NCI-H524 (cell line): ENCODE results near the gene RETREG2.

ENCODE experiments used
- DNase-seq, 2 experiments: peaks; one replicate each; lab custom pipeline; 2025; lab: John Stamatoyannopoulos, UW

RETREG2 gene, protein sequence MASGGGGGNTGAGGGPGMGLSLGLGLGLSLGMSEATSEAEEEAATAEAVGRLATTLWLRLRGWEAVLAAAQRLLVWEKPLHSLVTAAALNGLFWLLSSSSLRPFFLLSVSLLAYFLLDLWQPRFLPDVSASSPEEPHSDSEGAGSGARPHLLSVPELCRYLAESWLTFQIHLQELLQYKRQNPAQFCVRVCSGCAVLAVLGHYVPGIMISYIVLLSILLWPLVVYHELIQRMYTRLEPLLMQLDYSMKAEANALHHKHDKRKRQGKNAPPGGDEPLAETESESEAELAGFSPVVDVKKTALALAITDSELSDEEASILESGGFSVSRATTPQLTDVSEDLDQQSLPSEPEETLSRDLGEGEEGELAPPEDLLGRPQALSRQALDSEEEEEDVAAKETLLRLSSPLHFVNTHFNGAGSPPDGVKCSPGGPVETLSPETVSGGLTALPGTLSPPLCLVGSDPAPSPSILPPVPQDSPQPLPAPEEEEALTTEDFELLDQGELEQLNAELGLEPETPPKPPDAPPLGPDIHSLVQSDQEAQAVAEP

DNA sequence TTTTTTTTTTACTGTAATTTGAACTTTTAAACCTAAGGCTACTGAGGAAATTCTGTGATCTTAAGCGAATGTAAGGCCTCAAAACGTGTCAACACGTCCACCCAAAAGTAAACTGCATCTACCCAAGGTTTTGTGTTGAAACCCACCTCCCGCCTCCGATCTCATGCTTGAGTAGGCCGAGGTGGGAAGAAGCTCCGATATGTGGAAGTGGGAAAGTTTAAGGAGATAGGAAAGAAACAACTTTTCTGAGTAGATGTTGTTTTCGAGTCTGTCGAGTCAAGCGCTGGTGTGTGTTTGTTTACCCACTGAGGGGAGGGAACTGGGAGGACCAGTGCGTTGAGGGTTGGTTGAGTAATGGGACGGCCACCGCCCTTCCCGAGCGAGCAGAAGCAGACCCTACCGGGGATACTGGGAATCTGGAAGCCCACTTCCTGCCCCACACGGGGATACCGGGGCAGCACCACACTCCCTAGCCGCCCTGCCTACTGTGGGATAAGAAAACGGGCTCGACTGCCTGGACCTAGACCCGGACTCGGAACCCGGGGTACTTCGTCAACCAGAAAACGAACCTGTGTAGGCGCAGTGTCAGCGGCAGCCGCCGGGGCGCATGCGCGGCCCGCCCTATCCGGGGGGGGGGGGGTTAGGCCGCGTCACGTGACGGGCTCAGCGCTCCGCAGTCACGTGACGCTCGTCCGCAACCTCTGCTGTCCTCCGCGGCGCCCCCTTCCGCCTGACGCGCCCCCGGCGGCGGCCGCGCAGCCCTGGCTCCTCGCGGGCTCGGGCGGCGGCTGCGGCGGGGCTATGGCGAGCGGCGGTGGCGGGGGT is at the start of gene RETREG2:
Gene RETREG2, plus strand, starts transcription at position 724 of the 825 bp plus-strand sequence. Its CDS starts 78 bp downstream, at position 802.
- DNase-seq, result peak; percentile 58 to 85

DNA sequence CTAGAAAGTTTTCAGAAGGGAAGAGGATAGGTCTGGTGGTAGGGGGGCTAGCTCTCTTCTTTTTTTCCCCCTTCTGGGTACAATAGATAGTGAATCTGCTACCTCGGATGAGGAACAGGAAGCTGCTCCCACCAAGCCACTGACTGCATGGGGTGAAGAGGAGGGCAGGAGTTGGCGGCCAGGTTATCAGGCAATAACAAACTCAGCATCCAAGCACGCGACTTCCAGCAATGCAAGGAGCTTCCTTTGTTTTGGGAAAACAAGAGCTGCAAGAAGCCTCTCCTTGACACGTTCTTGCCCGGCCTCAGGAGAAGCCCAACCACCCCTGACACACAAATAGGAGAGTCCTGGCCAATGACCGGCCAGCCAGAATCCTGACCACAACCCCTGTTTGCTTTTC is 49.7 kb upstream of the RETREG2 start:
- DNase-seq, result no peak

GRCh38 chr2:219129589-219129988 is 48.5 kb upstream of the RETREG2 start:
- no peak for DNase-seq

DNA sequence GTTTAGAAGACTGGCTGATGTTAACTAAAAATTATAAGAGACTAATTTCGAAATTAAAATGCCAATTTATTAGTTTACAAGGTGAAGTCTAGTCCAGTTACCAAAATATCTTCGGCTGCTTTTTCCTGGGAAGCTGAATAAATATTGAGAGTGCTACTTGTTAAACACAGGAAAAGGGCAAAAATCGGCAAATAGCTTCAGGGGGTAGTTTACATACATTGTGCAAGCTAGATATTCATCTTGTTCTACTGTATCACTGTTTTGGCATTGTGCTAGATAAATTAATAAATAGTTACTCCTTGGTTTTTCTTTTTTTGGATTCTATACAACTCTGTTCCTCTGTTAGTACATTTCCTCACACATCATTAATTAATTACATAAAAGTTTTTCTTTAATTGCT is 46.7 kb upstream of the RETREG2 start:
- DNase-seq, result no peak

DNA sequence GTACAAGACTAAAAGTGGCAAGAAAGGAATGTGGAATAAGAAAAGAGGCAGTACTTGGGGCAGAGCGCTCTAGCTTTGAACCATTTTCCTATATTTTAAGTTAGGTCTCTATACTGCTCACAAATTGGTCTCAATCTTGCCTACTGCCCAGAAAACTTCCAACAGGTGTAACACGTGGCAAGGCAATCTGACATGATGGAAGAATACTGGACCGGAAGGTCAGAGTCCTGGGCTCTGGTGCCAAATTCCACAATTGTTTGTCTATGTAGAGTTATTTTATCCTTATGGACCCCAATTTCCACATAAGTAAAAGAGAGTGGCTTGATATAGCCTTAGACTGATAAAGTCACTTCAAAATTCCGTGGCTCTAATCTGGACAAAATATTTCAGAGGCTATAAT is 46.3 kb upstream of the RETREG2 start:
- no peak for DNase-seq

GRCh38 chr2:219133976-219134375 is 44.1 kb upstream of the RETREG2 start:
- no peak for DNase-seq

- no peak for DNase-seq
These were observed 37.4 kb upstream of the RETREG2 start for GRCh38 chr2:219140722-219141121.

DNA sequence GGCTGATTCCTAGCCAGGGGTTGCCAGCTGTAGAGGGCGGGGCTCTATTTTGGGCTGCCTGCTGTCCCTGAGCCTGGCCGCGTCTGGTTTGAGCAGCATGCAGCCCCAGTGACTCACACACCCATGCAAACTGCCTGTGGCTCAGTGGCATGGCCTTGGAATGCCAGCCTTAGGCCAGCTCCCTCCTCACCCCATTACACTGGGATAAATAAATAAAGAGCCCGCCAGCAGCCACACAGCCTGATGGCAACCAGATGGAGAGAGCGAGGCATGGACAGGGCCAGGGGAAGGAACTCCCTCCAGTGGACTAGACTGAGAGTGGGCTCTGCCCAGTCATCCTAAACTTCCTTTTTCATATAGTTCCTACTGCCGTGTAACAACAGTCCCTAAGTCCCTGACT is 35.7 kb upstream of the RETREG2 start:
- DNase-seq, result no peak

GRCh38 chr2:219149667-219150066 is 28.4 kb upstream of the RETREG2 start:
- no peak for DNase-seq

DNA sequence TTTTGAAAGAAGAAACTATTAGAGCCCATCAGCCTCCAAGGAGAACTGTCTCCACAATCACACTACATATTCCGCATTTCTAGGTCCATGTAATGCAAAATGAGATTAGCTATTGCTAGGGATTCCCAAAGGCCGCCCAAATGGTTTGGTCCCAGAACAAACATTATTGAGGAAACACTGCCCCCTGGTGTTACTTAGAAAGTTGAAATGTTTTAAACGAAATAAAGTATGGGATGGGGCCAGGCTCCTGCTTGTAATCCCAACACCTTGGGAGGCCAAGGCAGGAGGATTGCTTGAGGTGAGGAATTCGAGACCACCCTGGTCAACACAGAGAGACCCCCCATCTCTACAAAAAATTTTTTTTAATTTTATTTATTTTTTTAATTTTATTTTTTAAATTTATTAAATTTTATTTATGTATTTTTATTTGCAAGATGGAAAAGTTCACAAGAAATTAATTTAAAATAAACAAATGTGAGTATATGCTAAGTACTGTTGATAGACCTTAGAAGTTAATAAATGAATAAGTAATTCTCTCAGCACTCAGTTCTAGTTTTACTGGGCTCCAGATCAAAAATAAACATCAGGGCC is 22.9 kb upstream of the RETREG2 start:
- peak; percentile 59 to 84 for DNase-seq

GRCh38 chr2:219157396-219157795 is 20.7 kb upstream of the RETREG2 start:
- no peak for DNase-seq

DNA sequence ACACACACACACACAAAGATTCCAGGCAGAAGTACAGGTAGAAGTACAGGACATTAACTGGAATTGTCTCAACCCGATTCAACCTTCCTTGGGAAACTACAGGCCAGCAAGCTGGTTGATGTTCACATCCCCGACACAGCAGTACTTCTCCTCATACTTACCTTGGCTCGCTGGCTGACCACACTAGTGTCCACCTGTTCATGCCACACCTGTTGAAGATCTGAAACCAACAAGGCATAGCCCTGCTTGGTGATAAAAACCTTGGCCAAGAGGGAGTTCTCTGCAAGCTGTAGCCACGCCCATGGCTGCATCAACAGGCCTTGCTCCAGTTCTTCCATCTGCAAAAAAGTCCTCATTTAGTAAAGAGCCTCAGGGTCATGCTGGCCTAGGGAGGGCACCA is 20.1 kb upstream of the RETREG2 start:
- DNase-seq, result no peak

GRCh38 chr2:219158586-219158985 is 19.5 kb upstream of the RETREG2 start:
- DNase-seq, result no peak

GRCh38 chr2:219159771-219160185 is 18.3 kb upstream of the RETREG2 start:
- no peak for DNase-seq

GRCh38 chr2:219160186-219161017 is 17.7 kb upstream of the RETREG2 start, which contains the start of gene NHEJ1:
Gene NHEJ1, minus strand, starts transcription at chr2:219160815. Its CDS starts 2,453 bp downstream, at chr2:219158362.
- DNase-seq, result peak; percentile 85 to 89

DNA sequence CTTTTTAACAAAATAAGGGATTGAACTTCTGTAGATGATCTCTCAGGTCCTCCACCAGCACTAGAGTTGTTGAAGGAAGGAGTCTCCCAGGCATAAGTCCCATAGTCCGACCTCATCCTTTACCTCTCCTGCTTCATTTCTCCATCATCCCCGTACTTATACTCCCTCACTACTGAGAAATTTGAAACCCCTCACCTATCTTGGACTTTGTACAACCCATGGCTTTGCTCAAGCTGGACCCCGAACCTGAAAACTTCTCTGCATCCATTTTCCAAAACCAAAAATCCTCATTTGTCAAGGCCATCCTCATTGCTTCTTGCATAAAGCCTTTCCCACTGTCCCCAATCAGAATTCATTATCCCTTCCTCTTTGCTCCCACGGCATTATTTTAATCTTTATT is 17.0 kb upstream of the RETREG2 start:
- no peak for DNase-seq

GRCh38 chr2:219163156-219163555 is 14.9 kb upstream of the RETREG2 start:
- DNase-seq, result no peak

DNA sequence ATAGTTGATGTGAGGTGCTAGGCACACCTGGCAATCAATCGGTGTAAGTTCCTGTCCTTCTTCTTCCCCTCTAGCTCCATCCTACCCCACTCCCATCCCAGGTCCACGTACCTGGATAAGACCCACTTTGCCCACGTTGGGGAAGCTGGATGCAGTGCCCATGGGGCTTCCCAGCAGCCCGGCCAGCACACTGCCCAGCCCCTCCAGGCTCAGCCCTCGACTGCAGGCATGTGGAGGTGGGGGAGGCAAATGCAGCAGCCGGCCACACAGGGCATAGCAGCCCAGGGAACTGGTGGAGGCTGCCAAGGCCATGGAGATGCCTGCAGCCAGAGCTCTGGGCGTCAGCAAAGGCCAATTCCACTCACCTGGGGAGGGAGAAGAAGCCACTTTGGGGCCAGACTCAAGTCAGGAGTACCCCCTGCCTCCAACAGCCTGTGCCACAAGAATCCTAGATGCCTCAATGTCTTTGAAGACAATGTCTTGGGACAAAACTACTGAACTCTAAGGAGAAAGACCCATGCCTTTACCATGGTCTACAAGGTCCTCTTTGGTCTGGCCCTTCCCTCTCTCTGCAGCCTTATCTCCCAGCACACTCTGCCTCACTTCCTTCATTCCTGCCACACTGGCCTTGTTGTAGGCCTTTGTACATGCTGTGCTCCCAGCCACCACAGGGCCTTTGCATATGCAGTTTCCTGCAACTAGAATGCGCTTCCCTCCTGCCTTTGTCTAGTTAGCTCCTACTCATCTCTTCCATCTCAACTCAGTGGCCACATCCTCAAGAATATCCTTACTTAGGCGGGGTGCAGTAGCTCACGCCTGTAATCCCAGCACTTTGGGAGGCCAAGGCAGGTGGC is 12.8 kb upstream of the RETREG2 start:
- no peak for DNase-seq

GRCh38 chr2:219167997-219168396 is 10.1 kb upstream of the RETREG2 start:
- DNase-seq, result no peak

- DNase-seq, result no peak
These were observed 9.5 kb upstream of the RETREG2 start for GRCh38 chr2:219168526-219168925.
